T-cell (primary cell): ENCODE measurements around the gene CHST3. TPM values are rescaled to one million over a fixed set of nuclear protein-coding genes. Genes with fewer than 3 reads are reported as not detected.

Experiments
- ATAC-seq, 4 experiments: fragments of 200-7000 bp in 3 of 4; fragments of 150-1000 bp in 1 of 4; cut with Tn5 transposase; replicated peaks in 1 of 4; 1 replicate in 3 of 4; 2 replicates in 1 of 4; pipeline ENCODE4 v1.10.0; 2021; ENCODE audit warnings: moderate library complexity in 3 of 4, mild to moderate bottlenecking in 2 of 4, moderate number of reproducible peaks in 1 of 4
- CTCF ChIA-PET, 2 donors: fragments of 300-600 bp; sonication (Branson Sonifier 250); formaldehyde crosslinking; loops; one replicate each; lab custom pipeline; 2022; ENCODE audit warnings: antibody characterized with exemption in 2 of 2; lab: Charles Lee
- POLR2A ChIA-PET, 2 donors: fragments of 300-600 bp; sonication (Branson Sonifier 250); formaldehyde crosslinking; loops; one replicate each; lab custom pipeline; 2022; ENCODE audit warnings: antibody characterized with exemption in 2 of 2; lab: Charles Lee
- DNase-seq, 35 experiments: peaks; one replicate each; pipeline versions ENCODE4 v3.0.0 to v3.0.0-alpha.2; 2013 to 2023
- H3K27ac ChIP-seq: one replicate; pipeline ENCODE4 v1.5.1; 2013; ENCODE audit warnings: low read length
- H3K27me3 ChIP-seq, 2 experiments: replicated peaks in 1 of 2; 1 replicate in 1 of 2; 2 replicates in 1 of 2; pipeline versions ENCODE4 v1.6.1 to v1.7.0; 2013; ENCODE audit warnings: low read length in 1 of 2, mixed read lengths in 1 of 2; ENCODE audit not compliant: control insufficient read depth in 2 of 2, insufficient read depth in 2 of 2; ENCODE audit errors: extremely low read depth in 1 of 2
- H3K36me3 ChIP-seq, 2 donors: 1 replicate in 1 of 2; 2 replicates in 1 of 2; pipeline versions ENCODE4 v1.6.1 to v1.7.0; 2013; ENCODE audit warnings: low read length in 1 of 2; ENCODE audit not compliant: control insufficient read depth in 2 of 2, insufficient read depth in 1 of 2; ENCODE audit errors: extremely low read depth in 1 of 2
- H3K4me1 ChIP-seq, 2 experiments: 1 replicate in 1 of 2; 2 replicates in 1 of 2; pipeline versions ENCODE4 v1.6.1 to v1.7.0; 2013; ENCODE audit warnings: low read length in 2 of 2, mixed read lengths in 1 of 2; ENCODE audit not compliant: insufficient read depth in 2 of 2, control insufficient read depth in 1 of 2; ENCODE audit errors: extremely low read depth in 1 of 2
- H3K4me3 ChIP-seq, 2 donors: 1 replicate in 1 of 2; 2 replicates in 1 of 2; pipeline versions ENCODE4 v1.5.1 to v1.7.0; 2013; ENCODE audit warnings: mild to moderate bottlenecking in 2 of 2, low read length in 1 of 2, moderate library complexity in 1 of 2; ENCODE audit not compliant: control insufficient read depth in 1 of 2; ENCODE audit errors: extremely low read depth in 1 of 2
- H3K9me3 ChIP-seq: 2 replicates; pipeline ENCODE4 v1.7.0; 2013
- H3K27ac Mint-ChIP-seq, 2 donors: one replicate each; pipeline ENCODE4 v1.8.0; 2020 to 2021; ENCODE audit warnings: mild to moderate bottlenecking in 2 of 2, mixed read lengths in 2 of 2
- H3K27me3 Mint-ChIP-seq, 2 donors: one replicate each; pipeline ENCODE4 v1.8.0; 2021 to 2022; ENCODE audit warnings: mixed read lengths in 2 of 2
- H3K36me3 Mint-ChIP-seq: one replicate; pipeline ENCODE4 v1.8.0; 2021; ENCODE audit warnings: mixed read lengths
- H3K4me1 Mint-ChIP-seq, 3 donors: one replicate each; pipeline ENCODE4 v1.8.0; 2020 to 2022; ENCODE audit warnings: mixed read lengths in 3 of 3, mild to moderate bottlenecking in 1 of 3
- H3K4me3 Mint-ChIP-seq, 3 donors: one replicate each; pipeline ENCODE4 v1.8.0; 2020 to 2022; ENCODE audit warnings: mild to moderate bottlenecking in 3 of 3, mixed read lengths in 3 of 3, moderate library complexity in 3 of 3
- H3K9me3 Mint-ChIP-seq, 3 donors: one replicate each; pipeline ENCODE4 v1.8.0; 2020 to 2022; ENCODE audit warnings: mixed read lengths in 3 of 3
- WGBS: methylation state at CpG from one replicate; pipeline ENCODE4 v1.1.5; 2013; ENCODE audit warnings: missing lambda C conversion rate; ENCODE audit not compliant: insufficient coverage; 5-methylcytosine and 5-hydroxymethylcytosine counted together
- total RNA-seq, 35 experiments: library from RNA in 6 of 35; stranded (reverse) in 6 of 35; fragments of 120-200 nt in 1 of 35; gene quantifications; one replicate each; pipeline versions ENCODE4 v1.2.1 to v1.2.4 and lab custom pipeline; 2013 to 2026

The CHST3 gene
- total RNA-seq, 5 donors from 2014 or later (not counting 1 experiment from before 2014, with no cell fraction given) = 0.09 to 0.10 (median 0.09) TPM; not detected in 2

DNA sequence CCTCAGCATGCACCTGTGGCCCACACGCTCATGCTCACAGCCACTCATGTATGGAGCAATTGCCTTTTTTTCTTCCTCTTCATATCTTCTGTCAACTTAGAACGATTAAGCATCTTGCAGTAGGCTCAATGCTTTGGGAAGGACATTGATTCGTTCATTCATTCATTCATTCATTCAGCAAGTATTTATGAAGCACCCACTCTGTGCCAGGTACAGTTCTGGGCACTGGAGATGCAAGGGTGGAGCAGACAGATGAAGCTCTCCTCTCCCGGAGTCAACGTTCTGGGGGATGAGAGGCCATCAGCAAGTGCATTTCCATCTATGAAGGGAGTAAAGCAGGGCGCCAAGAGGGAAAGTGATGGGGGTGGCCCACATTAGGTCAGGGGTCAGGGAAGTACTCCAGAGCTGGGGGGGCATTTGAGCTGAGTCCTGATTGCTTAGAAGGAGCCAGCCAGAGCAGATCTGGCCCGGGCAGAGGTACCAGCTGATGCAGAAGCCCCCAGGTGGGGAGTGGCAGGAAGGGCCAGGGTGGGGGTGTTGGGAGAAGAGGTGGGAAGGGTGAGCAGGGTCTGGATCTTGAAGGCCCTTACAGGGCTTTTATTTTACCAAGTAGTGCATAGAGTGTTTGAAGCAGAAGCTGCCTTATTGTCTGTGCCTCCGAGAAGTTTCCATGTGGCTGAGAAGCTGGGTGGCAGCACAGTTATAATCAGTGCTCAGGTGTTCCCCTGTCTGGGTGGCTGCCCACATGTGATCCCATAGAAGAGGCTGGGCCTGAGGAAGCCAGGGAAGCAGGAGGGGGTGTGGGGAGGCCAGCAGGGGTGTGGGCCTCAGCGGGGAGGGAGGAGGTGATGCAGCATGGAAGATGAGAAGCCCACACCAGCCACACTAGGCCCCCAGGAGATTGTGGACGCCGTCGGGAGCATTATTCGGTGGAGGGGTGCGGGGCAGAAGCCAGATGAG lies 36.2 kb downstream of the CHST3 start:
- H3K27me3 ChIP-seq = peaks cover 0 to 23% of the 10 kb centered on the region in 2 experiments
- no peaks in the 10 kb centered on the region for H3K9me3 ChIP-seq
- peaks cover 0 to 5% of the 10 kb centered on the region in 2 experiments for H3K4me1 ChIP-seq
- H3K36me3 ChIP-seq = no peaks in the 10 kb centered on the region
- Mint-ChIP-seq H3K27me3 (peaks cover 0 to 4% of the 10 kb centered on the region in 2 donors), H3K4me3 (no peak overlapping the region), H3K36me3 (no peaks in the 10 kb centered on the region), H3K9me3 (no peaks in the 10 kb centered on the region), H3K27ac (no peak overlapping the region), H3K4me1 (peaks cover 0 to 2% (median 0%) of the 10 kb centered on the region in 3 donors)
- ATAC-seq (no peak), DNase-seq (no peak)
- ChIA-PET POLR2A (no interaction called here), CTCF (interaction anchor here in 1 of 2 donors (0.6 kb wide), 1 partner anchor 73 kb away, joined by 3 read pairs; no protein-coding TSS in a partner anchor)
- H3K27ac ChIP-seq = no peak overlapping the region
- 78% methylated on average over 11 of the region's 14 CpGs for WGBS
- no peak overlapping the region for H3K4me3 ChIP-seq

DNA sequence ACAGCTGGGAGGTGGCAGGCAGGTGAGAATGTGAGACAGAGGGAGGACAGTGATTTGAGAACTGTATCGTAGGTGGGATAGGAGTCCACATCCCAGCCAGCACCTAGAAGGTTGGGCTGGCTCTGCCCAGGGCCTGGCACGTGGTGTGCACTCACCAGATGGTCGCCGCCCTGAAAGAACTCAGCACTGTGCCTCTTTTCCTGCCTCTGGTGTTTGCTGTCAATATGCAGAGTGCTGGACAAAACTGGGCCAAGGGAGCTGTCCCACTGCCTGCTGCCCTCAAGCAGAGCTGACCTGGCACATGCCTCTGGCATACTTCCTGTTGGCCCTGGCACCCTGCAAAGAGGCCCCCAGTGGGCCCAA lies 36.8 kb downstream of the CHST3 start:
- no peaks in the 10 kb centered on the region for H3K36me3 Mint-ChIP-seq
- DNase-seq (no peak), ATAC-seq (no peak)
- no peak overlapping the region for H3K4me3 Mint-ChIP-seq
- Histone ChIP-seq H3K36me3 (no peaks in the 10 kb centered on the region), H3K27ac (no peak overlapping the region), H3K4me3 (no peak overlapping the region), H3K9me3 (no peaks in the 10 kb centered on the region), H3K4me1 (peaks cover 0 to 5% of the 10 kb centered on the region in 2 experiments), H3K27me3 (peaks cover 0 to 23% of the 10 kb centered on the region in 2 experiments)
- H3K27me3 Mint-ChIP-seq = peaks cover 0 to 4% of the 10 kb centered on the region in 2 donors
- POLR2A ChIA-PET = no interaction called here
- no peak overlapping the region for H3K27ac Mint-ChIP-seq
- H3K9me3 Mint-ChIP-seq = no peaks in the 10 kb centered on the region
- CTCF ChIA-PET = no interaction called here
- H3K4me1 Mint-ChIP-seq = peaks cover 0 to 2% (median 0%) of the 10 kb centered on the region in 3 donors
- 83% methylated on average over 4 of the region's 4 CpGs for WGBS

DNA sequence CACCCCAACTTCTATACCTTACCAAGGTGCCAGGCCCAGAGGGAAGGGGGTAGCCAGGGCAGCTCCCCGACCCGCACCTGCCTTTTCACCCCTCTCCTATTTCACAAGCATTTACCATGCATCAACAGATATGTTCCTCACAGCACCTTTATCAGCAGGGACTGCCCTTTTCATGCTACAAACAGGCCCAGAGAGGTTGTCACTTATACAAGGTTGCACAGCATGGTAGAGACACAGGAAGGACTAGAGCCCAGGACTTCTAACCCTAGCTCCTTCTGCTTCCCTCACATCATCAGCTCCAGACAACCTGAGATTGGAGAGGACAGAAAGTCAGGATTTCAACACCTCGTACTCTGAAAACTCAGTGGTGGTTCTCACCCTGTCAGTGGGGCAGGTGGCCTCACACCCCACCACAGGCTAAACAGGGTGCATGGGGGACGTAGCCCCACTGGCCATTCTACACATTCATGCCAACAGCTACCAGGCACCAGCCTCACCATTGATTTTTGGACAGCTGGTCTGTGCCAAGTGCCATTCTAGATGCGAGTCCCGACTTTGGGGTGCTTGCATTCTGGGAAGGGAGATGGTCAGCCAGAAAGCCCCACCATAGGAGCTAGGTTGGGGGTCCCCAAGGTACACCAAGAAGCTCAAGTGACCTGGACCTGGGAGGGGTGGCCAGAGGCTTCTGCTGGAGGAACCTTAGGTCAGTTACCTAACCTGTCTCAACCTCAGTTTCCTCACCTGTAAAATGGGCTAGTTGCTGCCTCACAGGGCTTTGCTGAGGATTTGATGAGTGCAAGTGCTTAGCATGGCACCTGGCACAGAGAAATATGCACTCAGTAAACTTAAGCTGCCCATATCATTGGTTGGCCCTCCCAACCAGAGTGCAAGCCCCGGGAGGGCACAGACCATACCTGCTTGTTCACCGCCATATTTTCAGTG lies 38.4 kb downstream of the CHST3 start:
- peaks cover 0 to 2% (median 0%) of the 10 kb centered on the region in 3 donors for H3K4me1 Mint-ChIP-seq
- H3K9me3 Mint-ChIP-seq = no peaks in the 10 kb centered on the region
- peaks cover 0 to 5% of the 10 kb centered on the region in 2 experiments for H3K4me1 ChIP-seq
- no peaks in the 10 kb centered on the region for H3K9me3 ChIP-seq
- no peaks in the 10 kb centered on the region for H3K36me3 ChIP-seq
- CTCF ChIA-PET = no interaction called here
- H3K36me3 Mint-ChIP-seq = no peaks in the 10 kb centered on the region
- no peak overlapping the region for H3K27ac Mint-ChIP-seq
- H3K27ac ChIP-seq = no peak overlapping the region
- peaks cover 0 to 4% of the 10 kb centered on the region in 2 donors for H3K27me3 Mint-ChIP-seq
- ATAC-seq = no peak
- POLR2A ChIA-PET = no interaction called here
- H3K4me3 ChIP-seq = no peak overlapping the region
- no peak overlapping the region for H3K4me3 Mint-ChIP-seq
- H3K27me3 ChIP-seq = peaks cover 0 to 23% of the 10 kb centered on the region in 2 experiments
- WGBS = 53% methylated on average over 4 of the region's 8 CpGs
- DNase-seq = no peak

DNA sequence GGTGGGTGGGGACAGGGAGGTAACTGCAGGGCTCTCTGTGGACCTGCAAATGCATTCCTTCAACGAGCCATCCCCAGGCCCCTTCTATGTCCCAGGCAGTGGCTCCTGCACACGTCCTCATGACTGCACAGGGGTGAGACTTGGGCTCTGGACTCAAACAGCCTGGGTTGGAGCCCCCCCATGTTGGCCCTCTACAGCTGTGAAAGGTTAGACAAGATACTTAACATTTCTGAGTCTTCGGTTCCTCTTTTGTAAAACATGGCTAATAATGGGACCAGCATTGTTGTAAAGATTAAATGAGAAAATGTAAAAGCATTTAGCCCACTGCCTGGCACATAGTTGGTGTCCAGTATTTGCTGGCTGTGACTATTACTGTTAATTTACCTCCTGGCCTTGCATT lies 41.8 kb downstream of the CHST3 start:
- no peaks in the 10 kb centered on the region for H3K27me3 Mint-ChIP-seq
- H3K36me3 Mint-ChIP-seq = no peaks in the 10 kb centered on the region
- H3K9me3 Mint-ChIP-seq = no peaks in the 10 kb centered on the region
- 50% methylated on average over 1 of the region's 3 CpGs for WGBS
- Histone ChIP-seq H3K27me3 (peaks cover 0 to 2% of the 10 kb centered on the region in 2 experiments), H3K9me3 (no peaks in the 10 kb centered on the region), H3K27ac (no peak overlapping the region), H3K4me3 (no peak overlapping the region), H3K4me1 (no peaks in the 10 kb centered on the region), H3K36me3 (no peaks in the 10 kb centered on the region)
- ATAC-seq (no peak), DNase-seq (no peak)
- H3K27ac Mint-ChIP-seq = no peak overlapping the region
- ChIA-PET POLR2A (no interaction called here), CTCF (no interaction called here)
- H3K4me3 Mint-ChIP-seq = no peak overlapping the region
- no peaks in the 10 kb centered on the region for H3K4me1 Mint-ChIP-seq

DNA sequence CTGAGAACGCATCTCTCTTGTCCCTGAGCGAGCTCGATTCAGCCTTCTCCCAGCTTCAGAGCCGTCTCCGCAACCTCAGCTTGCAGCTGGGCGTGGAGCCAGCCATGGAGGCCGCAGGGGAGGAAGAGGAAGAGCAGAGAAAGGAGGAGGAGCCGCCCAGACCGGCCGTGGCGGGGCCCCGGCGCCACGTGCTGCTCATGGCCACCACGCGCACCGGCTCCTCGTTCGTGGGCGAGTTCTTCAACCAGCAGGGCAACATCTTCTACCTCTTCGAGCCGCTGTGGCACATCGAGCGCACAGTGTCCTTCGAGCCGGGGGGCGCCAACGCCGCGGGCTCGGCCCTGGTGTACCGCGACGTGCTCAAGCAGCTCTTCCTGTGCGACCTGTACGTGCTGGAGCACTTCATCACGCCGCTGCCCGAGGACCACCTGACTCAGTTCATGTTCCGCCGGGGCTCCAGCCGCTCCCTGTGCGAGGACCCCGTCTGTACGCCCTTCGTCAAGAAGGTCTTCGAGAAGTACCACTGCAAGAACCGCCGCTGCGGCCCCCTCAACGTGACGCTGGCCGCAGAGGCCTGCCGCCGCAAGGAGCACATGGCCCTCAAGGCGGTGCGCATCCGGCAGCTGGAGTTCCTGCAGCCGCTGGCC lies 43.2 kb downstream of the CHST3 start:
- ATAC-seq = no peak
- Histone ChIP-seq H3K27ac (no peak overlapping the region), H3K27me3 (no peaks in the 10 kb centered on the region), H3K36me3 (no peaks in the 10 kb centered on the region), H3K9me3 (no peaks in the 10 kb centered on the region), H3K4me1 (no peaks in the 10 kb centered on the region), H3K4me3 (no peak overlapping the region)
- DNase-seq = no peak
- CTCF ChIA-PET = no interaction called here
- Mint-ChIP-seq H3K9me3 (no peaks in the 10 kb centered on the region), H3K4me3 (no peak overlapping the region), H3K4me1 (no peaks in the 10 kb centered on the region), H3K36me3 (no peaks in the 10 kb centered on the region), H3K27me3 (no peaks in the 10 kb centered on the region), H3K27ac (no peak overlapping the region)
- WGBS = 95% methylated on average over 53 of the region's 59 CpGs
- POLR2A ChIA-PET = no interaction called here
